ENCODE measurements around the gene TRPM6.
A peak's percentile ranks its signal among the peaks of the same experiment; 100 is the strongest.
"Not testable (repeated sequence)": the region's sequence is repeated elsewhere in the genome, so short reads cannot be mapped to it uniquely, and the experiment has no call there.

The TRPM6 gene

GRCh38 chr9:74859786-74860185 is 27.9 kb downstream of the TRPM6 start:
- no peak for DNase-seq (ENCODE audit: low spot score)

- no peak for DNase-seq (ENCODE audit: low spot score)
Measured at GRCh38 chr9:74858751-74859414, 28.8 kb downstream of the TRPM6 start.

GRCh38 chr9:74856989-74857388 is 30.7 kb downstream of the TRPM6 start:
- no peak for DNase-seq (ENCODE audit: low spot score)

GRCh38 chr9:74855072-74855471 is 32.6 kb downstream of the TRPM6 start:
- DNase-seq (ENCODE audit: low spot score): no peak

- not testable (repeated sequence) for DNase-seq (ENCODE audit: low spot score)
Measured at GRCh38 chr9:74853024-74853423, 34.7 kb downstream of the TRPM6 start.

GRCh38 chr9:74848153-74848525 is 39.6 kb downstream of the TRPM6 start:
- DNase-seq (ENCODE audit: low spot score): no peak

- no peak for DNase-seq (ENCODE audit: low spot score)
Measured at GRCh38 chr9:74847478-74848152, 40.1 kb downstream of the TRPM6 start.

GRCh38 chr9:74846766-74847165 is 41.0 kb downstream of the TRPM6 start:
- no peak for DNase-seq (ENCODE audit: low spot score)

- no peak for DNase-seq (ENCODE audit: low spot score)
Measured at GRCh38 chr9:74838351-74838750, 49.4 kb downstream of the TRPM6 start.

- DNase-seq (ENCODE audit: low spot score): no peak
Measured at GRCh38 chr9:74824654-74825053, 63.1 kb downstream of the TRPM6 start.

- peak; percentile 91 for DNase-seq (ENCODE audit: low spot score)
Measured at GRCh38 chr9:74821636-74822035, 66.1 kb downstream of the TRPM6 start.

- DNase-seq (ENCODE audit: low spot score): no peak
Measured at GRCh38 chr9:74817816-74818215, 69.9 kb downstream of the TRPM6 start.

GRCh38 chr9:74817281-74817810 is 70.4 kb downstream of the TRPM6 start:
- DNase-seq (ENCODE audit: low spot score): no peak

GRCh38 chr9:74810200-74810599 is 77.5 kb downstream of the TRPM6 start:
- DNase-seq (ENCODE audit: low spot score): peak; percentile 24

- no peak for DNase-seq (ENCODE audit: low spot score)
Measured at GRCh38 chr9:74804018-74804385, 83.7 kb downstream of the TRPM6 start.

- no peak for DNase-seq (ENCODE audit: low spot score)
Measured at GRCh38 chr9:74803376-74804017, 84.2 kb downstream of the TRPM6 start.

GRCh38 chr9:74800226-74800625 is 87.5 kb downstream of the TRPM6 start:
- no peak for DNase-seq (ENCODE audit: low spot score)

GRCh38 chr9:74795803-74796202 is 91.9 kb downstream of the TRPM6 start:
- no peak for DNase-seq (ENCODE audit: low spot score)

- no peak for DNase-seq (ENCODE audit: low spot score)
Measured at GRCh38 chr9:74795081-74795480, 92.6 kb downstream of the TRPM6 start.

- no peak for DNase-seq (ENCODE audit: low spot score)
Measured at GRCh38 chr9:74784506-74784905, 103.2 kb downstream of the TRPM6 start.

GRCh38 chr9:74783408-74783807 is 104.3 kb downstream of the TRPM6 start:
- no peak for DNase-seq (ENCODE audit: low spot score)

GRCh38 chr9:74777136-74777879 is 110.4 kb downstream of the TRPM6 start:
- DNase-seq (ENCODE audit: low spot score): peak; percentile 73

Data from globus pallidus (tissue), 1 donor.